ENCODE measurements around the gene RAD51B.

The RAD51B gene

GRCh38 chr14:68669111-68669511 is 849.5 kb downstream of the RAD51B start:
- DNase-seq = no peak

- DNase-seq = no peak
Observed at GRCh38 chr14:68669603-68670358, 850.2 kb downstream of the RAD51B start.

- no peak for DNase-seq
Observed at GRCh38 chr14:68670359-68670715, 850.8 kb downstream of the RAD51B start.

- no peak for DNase-seq
Observed at GRCh38 chr14:68671909-68672308, 852.3 kb downstream of the RAD51B start.

DNA sequence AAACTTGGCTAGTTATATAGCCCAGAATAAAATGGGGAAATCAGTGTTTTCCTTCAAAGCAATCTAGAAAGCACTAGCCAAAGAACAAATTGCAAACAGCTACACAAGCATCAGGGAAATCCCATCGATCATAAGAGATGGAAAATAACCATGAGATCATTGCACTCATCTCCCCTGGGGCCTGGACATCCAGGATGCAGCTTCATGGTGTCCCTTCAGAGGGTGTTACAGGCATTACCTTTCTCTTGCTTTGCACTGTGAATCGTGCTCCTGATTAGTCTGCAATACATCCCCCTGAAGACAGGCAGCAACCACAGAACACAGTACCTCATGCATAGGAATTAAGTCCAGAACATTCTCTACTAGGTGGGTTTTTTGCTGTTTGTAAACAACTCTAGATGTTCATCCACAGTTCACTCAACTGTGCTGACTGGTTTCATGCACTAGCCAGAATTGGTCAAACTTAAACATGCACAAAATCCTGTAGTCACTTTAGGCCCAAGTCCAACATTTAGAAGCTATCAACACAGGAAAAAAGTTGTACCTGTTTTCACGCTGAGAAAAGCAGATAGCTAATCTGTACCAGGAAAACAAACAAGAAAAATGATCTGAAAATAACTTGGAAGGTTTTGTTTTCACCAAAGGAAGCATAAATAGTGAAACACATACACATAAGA is 853.2 kb downstream of the RAD51B start:
- no peak for DNase-seq

GRCh38 chr14:68673464-68673863 is 853.9 kb downstream of the RAD51B start:
- DNase-seq = no peak

DNA sequence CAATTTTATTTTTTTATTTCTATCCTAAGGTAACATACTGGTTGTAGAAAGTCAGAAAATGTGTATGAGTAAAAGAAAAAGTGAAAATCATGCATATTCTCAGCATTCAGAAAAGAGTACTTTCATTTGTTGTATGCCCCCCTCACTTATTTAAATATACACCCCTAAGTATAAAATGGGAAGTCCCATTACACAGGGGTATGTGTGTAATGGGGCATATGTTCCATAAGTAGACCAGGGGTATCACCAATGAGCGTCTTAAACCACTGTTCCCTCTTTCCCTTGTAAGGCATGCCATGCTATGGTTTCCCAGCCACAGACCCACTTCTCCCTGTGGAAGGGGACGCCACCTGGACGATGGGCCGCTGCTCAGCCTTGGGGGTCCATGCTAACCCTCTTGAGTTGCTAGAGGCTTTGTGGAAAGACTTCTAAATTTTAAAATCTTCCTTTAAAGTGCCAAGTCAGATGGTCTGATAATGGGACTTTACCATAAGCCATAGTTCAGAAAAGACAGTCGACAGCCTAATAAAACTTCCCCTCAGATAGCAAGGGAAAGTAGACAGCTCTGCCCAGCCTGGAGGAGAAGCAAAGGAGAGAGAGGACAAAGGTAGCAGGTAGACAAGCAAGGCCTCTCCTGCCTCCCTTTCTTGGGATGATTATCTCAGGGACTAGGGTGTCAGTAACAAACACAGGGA is 855.1 kb downstream of the RAD51B start:
- no peak for DNase-seq

GRCh38 chr14:68675233-68675577 is 855.6 kb downstream of the RAD51B start:
- no peak for DNase-seq

DNA sequence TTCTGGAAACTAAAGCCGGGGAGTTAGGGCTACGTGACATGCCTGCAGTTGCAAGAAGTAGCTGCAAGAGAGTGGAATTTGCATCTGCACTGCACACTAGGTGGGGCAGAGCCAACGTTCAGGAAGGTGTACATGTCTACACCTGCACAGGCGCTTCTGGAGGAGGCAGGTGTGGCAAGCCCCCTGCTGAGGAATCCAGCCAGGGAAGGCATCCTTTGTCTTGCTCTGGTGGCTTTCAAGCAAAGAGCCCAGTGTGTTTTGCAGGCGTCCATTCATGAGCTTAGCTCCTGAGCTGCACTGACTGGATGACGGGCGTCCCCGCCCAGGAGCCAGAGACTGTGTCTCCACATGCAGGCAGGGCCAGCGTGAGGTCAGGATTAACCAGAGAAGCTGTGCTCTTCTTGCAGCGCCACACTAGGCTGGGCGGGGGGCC is 856.9 kb downstream of the RAD51B start:
- no peak for DNase-seq

GRCh38 chr14:68677476-68677875 is 857.9 kb downstream of the RAD51B start:
- DNase-seq = no peak

- no peak for DNase-seq
Observed at GRCh38 chr14:68677901-68678300, 858.3 kb downstream of the RAD51B start.

- DNase-seq = no peak
Observed at GRCh38 chr14:68678471-68678870, 858.9 kb downstream of the RAD51B start.

- no peak for DNase-seq
Observed at GRCh38 chr14:68679301-68679700, 859.7 kb downstream of the RAD51B start.

DNA sequence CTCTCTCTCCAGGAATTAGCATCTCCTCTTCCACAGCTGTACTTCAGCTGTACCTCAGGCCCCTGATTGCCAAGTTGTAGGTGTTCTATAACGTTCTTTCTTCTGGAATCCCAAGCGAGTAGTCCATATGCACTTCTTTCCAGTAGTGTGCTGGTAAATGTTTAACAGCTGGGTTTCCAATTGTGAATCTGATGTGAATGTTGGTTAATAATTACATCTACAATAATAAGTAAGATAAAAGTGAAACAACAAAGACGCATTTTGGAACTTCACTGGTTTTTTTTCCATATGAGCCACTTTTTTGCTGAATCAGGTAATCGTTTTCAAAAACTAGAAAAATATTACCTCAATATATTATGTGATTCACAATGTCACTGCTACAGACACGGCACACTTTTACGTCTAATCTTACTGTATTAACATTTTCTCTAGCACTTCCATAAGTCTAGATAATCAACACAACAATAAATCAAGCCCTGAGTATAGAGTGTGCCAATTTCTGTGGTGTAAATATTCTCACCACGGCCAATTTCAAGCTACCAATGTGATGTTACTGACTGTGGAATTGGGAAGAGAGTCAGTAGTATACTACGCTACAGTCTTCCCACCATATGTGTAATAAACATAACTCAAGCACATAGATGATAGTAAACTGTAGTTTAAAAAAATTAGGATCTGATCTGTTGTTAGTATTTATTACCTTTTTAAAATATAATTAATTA is 860.3 kb downstream of the RAD51B start:
- DNase-seq = no peak

DNA sequence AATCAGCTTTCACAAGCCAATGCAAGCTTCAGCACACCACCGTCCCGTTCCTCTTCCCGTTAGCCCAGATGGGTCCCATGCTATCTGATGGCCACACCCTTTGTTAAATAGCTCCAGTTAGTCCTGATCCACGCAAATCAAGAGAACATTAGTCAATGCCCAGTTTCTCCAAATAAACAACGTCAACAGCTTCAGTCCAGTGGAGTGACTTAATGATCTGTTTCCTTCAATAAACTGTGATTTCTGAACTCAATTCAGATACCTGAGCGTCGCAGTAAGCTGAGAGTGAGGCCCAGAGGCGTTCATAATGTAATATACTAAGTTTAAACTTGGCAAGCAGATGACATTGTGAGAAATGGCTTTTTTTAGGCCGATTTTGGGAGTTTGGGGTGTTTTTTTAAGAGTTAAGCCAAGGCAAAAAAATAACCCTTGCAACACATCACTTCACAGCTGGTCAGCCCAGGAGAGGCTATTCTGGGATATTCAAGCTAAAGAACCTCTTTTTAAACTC is 861.0 kb downstream of the RAD51B start:
- no peak for DNase-seq

- DNase-seq = no peak
Observed at GRCh38 chr14:68681256-68682011, 861.9 kb downstream of the RAD51B start.

- DNase-seq = no peak
Observed at GRCh38 chr14:68682166-68683103, 862.9 kb downstream of the RAD51B start.

DNA sequence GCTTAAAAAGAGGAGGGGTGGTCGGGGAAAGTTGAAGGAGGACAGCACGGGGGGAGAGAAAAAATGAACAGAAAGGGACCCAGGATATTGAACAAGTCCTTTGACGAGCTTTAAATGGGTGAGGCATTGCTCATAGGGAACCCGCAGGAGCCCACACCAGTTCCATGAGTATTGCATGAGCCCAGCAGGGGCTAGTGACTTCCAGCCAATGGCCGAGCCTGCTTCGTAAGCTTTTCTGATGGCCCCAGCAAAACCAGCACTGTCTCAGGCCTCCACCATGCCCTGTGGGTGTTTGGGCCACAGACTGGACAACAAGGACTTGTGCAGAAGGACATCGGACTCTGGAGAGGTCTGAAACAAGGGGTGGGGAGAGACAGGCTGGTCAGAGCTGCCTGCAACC is 863.7 kb downstream of the RAD51B start:
- DNase-seq = no peak

- no peak for DNase-seq
Observed at GRCh38 chr14:68684466-68685418, 865.2 kb downstream of the RAD51B start.
